GM12878 (cell line): ENCODE data around the gene ELN. TPM values are rescaled to one million over a fixed set of nuclear protein-coding genes. Genes with fewer than 3 reads are reported as not detected.

Experiments used
- ATAC-seq: fragments of 200-7000 bp; cut with Tn5 transposase; 3 replicates; pipeline ENCODE4 v1.9.1; 2020; ENCODE audit warnings: mild to moderate bottlenecking, moderate library complexity
- BruUV-seq: library from RNA; stranded (reverse); fragments of 400-500 nt; replicated peaks from 2 replicates; lab custom pipeline; 2021; lab: Mats Ljungman, UMichigan
- CTCF ChIA-PET: fragments of 300-600 bp; sonication (Branson Sonifier 250); formaldehyde crosslinking; extraction: SDS; loops from one replicate; lab custom pipeline; 2021; ENCODE audit warnings: inconsistent platforms; lab: Yijun Ruan, JAX
- POLR2A ChIA-PET: fragments of 350-600 bp; formaldehyde crosslinking; extraction: SDS; loops from one replicate; lab custom pipeline; 2021; ENCODE audit warnings: inconsistent platforms; lab: Charles Lee
- RAD21 ChIA-PET: fragments of 300-600 bp; sonication (Branson Sonifier 250); formaldehyde crosslinking; loops from one replicate; lab custom pipeline; 2023; ENCODE audit warnings: antibody characterized with exemption; ENCODE audit not compliant: unreplicated experiment; lab: Charles Lee
- SMC1A ChIA-PET: fragments of 300-600 bp; sonication (Branson Sonifier 250); formaldehyde crosslinking; loops from one replicate; lab custom pipeline; 2023; ENCODE audit not compliant: unreplicated experiment, uncharacterized antibody; lab: Charles Lee
- DNase-seq: peaks from one replicate; pipeline ENCODE4 v3.0.0-alpha.2; 2011; ENCODE audit warnings: low read depth, low spot score
- FAIRE-seq: peaks from 3 replicates; lab custom pipeline; 2011; peaks lifted over from hg19 to GRCh38; lab: Jason Lieb, UNC
- H2AFZ ChIP-seq: 2 replicates; pipeline ENCODE4 v1.6.0; 2011; ENCODE audit warnings: low read depth, low read length, control low read depth; ENCODE audit not compliant: control insufficient read depth
- H3K27ac ChIP-seq: 2 replicates; pipeline ENCODE4 v1.5.1; 2011; ENCODE audit warnings: control low read depth; ENCODE audit not compliant: control insufficient read depth, insufficient read depth
- H3K27me3 ChIP-seq, 2 experiments: replicated peaks in 1 of 2; 2 replicates each; pipeline versions ENCODE4 v1.6.0 to v1.6.1; 2011; ENCODE audit warnings: low read length in 1 of 2; ENCODE audit not compliant: control insufficient read depth in 2 of 2, insufficient read depth in 2 of 2
- H3K36me3 ChIP-seq, 2 experiments: 2 replicates each; pipeline ENCODE4 v1.5.1; 2011; ENCODE audit warnings: low read length in 1 of 2; ENCODE audit not compliant: control insufficient read depth in 2 of 2, insufficient read depth in 2 of 2
- H3K4me1 ChIP-seq: 2 replicates; pipeline ENCODE4 v1.6.1; 2011; ENCODE audit warnings: mild to moderate bottlenecking, low read length, moderate library complexity, mixed read lengths; ENCODE audit not compliant: control insufficient read depth, insufficient read depth
- H3K4me2 ChIP-seq: 2 replicates; pipeline ENCODE4 v1.6.0; 2011; ENCODE audit warnings: control low read depth; ENCODE audit not compliant: control insufficient read depth, insufficient read depth
- H3K4me3 ChIP-seq: fragments of 200-600 bp; sonication (generic); 2 replicates; pipeline ENCODE4 v1.5.1; 2016
- H3K79me2 ChIP-seq: 2 replicates; pipeline ENCODE4 v1.6.0; 2011; ENCODE audit warnings: low read length; ENCODE audit not compliant: control insufficient read depth, insufficient read depth
- H3K9ac ChIP-seq: 2 replicates; pipeline ENCODE4 v1.8.0; 2011; ENCODE audit warnings: low read length, control low read depth, mixed read lengths; ENCODE audit not compliant: control insufficient read depth, insufficient read depth
- H3K9me3 ChIP-seq: replicated peaks from 3 replicates; pipeline ENCODE4 v1.5.1; 2011; ENCODE audit warnings: mild to moderate bottlenecking, low read length; ENCODE audit not compliant: control insufficient read depth, insufficient read depth
- H4K20me1 ChIP-seq: 2 replicates; pipeline ENCODE4 v1.6.0; 2011; ENCODE audit not compliant: control insufficient read depth, insufficient read depth
- BMI1 ChIP-seq: fragments of 450-650 bp; IDR thresholded peaks from 2 replicates; pipeline ENCODE4 v1.6.1; 2016; ENCODE audit warnings: mild to moderate bottlenecking, moderate library complexity, borderline replicate concordance
- CBX3 ChIP-seq: fragments of 200-600 bp; sonication (generic); IDR thresholded peaks from 2 replicates; pipeline ENCODE4 v1.6.1; 2016; ENCODE audit warnings: low read depth, borderline replicate concordance
- CBX5 ChIP-seq: sonication (generic); IDR thresholded peaks from 2 replicates; pipeline ENCODE4 v1.6.1; 2016; ENCODE audit warnings: low read depth, moderate library complexity, mild to moderate bottlenecking, inconsistent platforms
- DPF2 ChIP-seq: fragments of 450-650 bp; IDR thresholded peaks from 2 replicates; pipeline ENCODE4 v1.6.1; 2017; ENCODE audit warnings: mild to moderate bottlenecking
- EGR1 ChIP-seq, 2 experiments: IDR thresholded peaks; 1 replicate in 1 of 2; 2 replicates in 1 of 2; pipeline ENCODE4 v1.6.1; 2011 to 2012; ENCODE audit warnings: low read depth in 2 of 2, low read length in 2 of 2, borderline replicate concordance in 1 of 2, mild to moderate bottlenecking in 1 of 2, moderate library complexity in 1 of 2
- FOXK2 ChIP-seq: fragments of 450-650 bp; IDR thresholded peaks from 2 replicates; pipeline ENCODE4 v1.6.1; 2017; ENCODE audit warnings: mild to moderate bottlenecking, moderate library complexity
- FOXM1 ChIP-seq: IDR thresholded peaks from 2 replicates; pipeline ENCODE4 v1.6.1; 2012; ENCODE audit warnings: low read depth, mild to moderate bottlenecking, inconsistent platforms, low read length, moderate library complexity
- GABPA ChIP-seq: IDR thresholded peaks from 2 replicates; pipeline ENCODE4 v1.6.1; 2014; ENCODE audit warnings: antibody characterized with exemption, low read depth, mild to moderate bottlenecking, inconsistent platforms
- HDGF ChIP-seq: fragments of 450-650 bp; IDR thresholded peaks from 2 replicates; pipeline ENCODE4 v1.6.1; 2016; ENCODE audit warnings: antibody characterized with exemption
- HSF1 ChIP-seq: fragments of 150-350 bp; IDR thresholded peaks from 2 replicates; pipeline ENCODE4 v1.6.1; 2014; ENCODE audit warnings: mild to moderate bottlenecking, low read depth, low read length
- IRF4 ChIP-seq: IDR thresholded peaks from 2 replicates; pipeline ENCODE4 v1.6.1; 2011; ENCODE audit warnings: low read depth, low read length
- IRF5 ChIP-seq: fragments of 450-650 bp; IDR thresholded peaks from 2 replicates; pipeline ENCODE4 v1.6.1; 2017; ENCODE audit warnings: borderline replicate concordance
- MXI1 ChIP-seq: fragments of 150-350 bp; IDR thresholded peaks from 2 replicates; pipeline ENCODE4 v1.6.1; 2011; ENCODE audit warnings: low read depth, mild to moderate bottlenecking, inconsistent platforms, low read length, improper control_type of control experiment
- NRF1 ChIP-seq: conservative IDR thresholded peaks from 2 replicates; pipeline ENCODE4 v1.6.1; 2011; ENCODE audit warnings: mild to moderate bottlenecking, low read depth, low read length, improper control_type of control experiment
- POLR2A ChIP-seq: IDR thresholded peaks from 2 replicates; pipeline ENCODE4 v1.6.1; 2011; ENCODE audit warnings: low read depth, mild to moderate bottlenecking, low read length
- RAD21 ChIP-seq: IDR thresholded peaks from 2 replicates; pipeline ENCODE4 v1.6.1; 2011; ENCODE audit warnings: mild to moderate bottlenecking, low read depth, low read length, moderate library complexity; ENCODE audit not compliant: insufficient read depth
- SMAD1 ChIP-seq: fragments of 450-650 bp; IDR thresholded peaks from 2 replicates; pipeline ENCODE4 v1.6.1; 2018; ENCODE audit warnings: mild to moderate bottlenecking, low read depth; ENCODE audit not compliant: partially characterized antibody
- STAT3 ChIP-seq: IDR thresholded peaks from 2 replicates; pipeline ENCODE4 v1.6.1; 2011; ENCODE audit warnings: low read depth, low read length, improper control_type of control experiment
- TBL1XR1 ChIP-seq: IDR thresholded peaks from 2 replicates; pipeline ENCODE4 v1.6.1; 2012; ENCODE audit warnings: low read depth, low read length, improper control_type of control experiment
- ZNF207 ChIP-seq: fragments of 450-650 bp; IDR thresholded peaks from 2 replicates; pipeline ENCODE4 v1.6.1; 2014; ENCODE audit warnings: antibody characterized with exemption, mild to moderate bottlenecking, borderline replicate concordance
- WGBS: methylation state at CpG from one replicate; pipeline ENCODE4 v1.1.6; 2016; ENCODE audit warnings: low lambda C conversion rate; ENCODE audit not compliant: insufficient replicate concordance, insufficient coverage; ENCODE audit errors: missing lambda C conversion rate; 5-methylcytosine and 5-hydroxymethylcytosine counted together
- in situ Hi-C: fragments of 300-500 bp; cut with MboI; formaldehyde crosslinking; loops from 9 replicates; pipeline ENCODE4 v1.14.3; 2018; ENCODE audit warnings: mixed read lengths
- intact Hi-C: fragments of 100-400 bp; cut with micrococcal nuclease; formaldehyde crosslinking; loops from one replicate; pipeline ENCODE4 v1.14.2; 2022; ENCODE audit not compliant: unreplicated experiment
- polyA plus RNA-seq, 11 experiments: library from polyadenylated mRNA; depleted of rRNA in 4 of 11; unstranded in 6 of 11; stranded (reverse) in 5 of 11; fragments of >200 nt; fragmentation: Nextera tagmentation in 4 of 11; fragmentation: Illumina TruSeq in 1 of 11; extraction: Ambion mirVana in 4 of 11; extraction: Trizol in 1 of 11; gene quantifications; 1 replicate in 1 of 11; 2 replicates in 10 of 11; pipeline versions ENCODE4 v1.2.1 to v1.2.3, GENCODE V29; 2011 to 2016; ENCODE audit warnings: inconsistent platforms in 2 of 11, missing spikeins in 2 of 11, low read depth in 1 of 11
- total RNA-seq, 4 experiments: library from RNA; depleted of rRNA in 3 of 4; stranded (reverse); fragments of >200 nt in 3 of 4; fragmentation: Illumina TruSeq in 1 of 4; extraction: Trizol in 1 of 4; gene quantifications; 2 replicates each; pipeline versions ENCODE4 v1.2.1 to v1.2.3, GENCODE V29; 2013 to 2021

ELN gene
- total and polyA plus RNA-seq, 10 of the 15 experiments (the other 5 are each of a cell fraction or from before 2014, with no cell fraction given) = 0.08 to 0.27 (median 0.23) TPM; not detected in 7

GRCh38 chr7:74104702-74105101 lies 76.7 kb downstream of the ELN start:
- no peak for TF ChIP-seq RAD21
- no peak for TF ChIP-seq EGR1 (IDR thresholded peaks at IDR 0.05; ENCODE audit: borderline replicate concordance in 1 of 2, low read depth in 2 of 2, low read length in 2 of 2)
- no peak for TF ChIP-seq HSF1
- TF ChIP-seq GABPA = no peak
- TF ChIP-seq DPF2 = no peak
- TF ChIP-seq FOXK2 = no peak
- TF ChIP-seq CBX3 = no peak
- no peak for TF ChIP-seq IRF5
- no peak for TF ChIP-seq STAT3
- TF ChIP-seq TBL1XR1 = no peak
- TF ChIP-seq SMAD1 = no peak
- no peak for TF ChIP-seq BMI1
- TF ChIP-seq POLR2A = no peak
- TF ChIP-seq FOXM1 = no peak
- no peak for TF ChIP-seq CBX5
- no peak for TF ChIP-seq HDGF
- no peak for TF ChIP-seq IRF4
- TF ChIP-seq MXI1 = no peak
- no peak for TF ChIP-seq NRF1
- no peak for TF ChIP-seq ZNF207
- H2AFZ ChIP-seq = no peak overlapping the region
- no TSS peak for BruUV-seq
- ChIA-PET RAD21 (no interaction called here), CTCF (interaction anchor here (1.1 kb wide), 1 partner anchor 101 kb away, joined by 4 read pairs; no protein-coding TSS in a partner anchor), POLR2A (interaction anchor here (0.5 to 0.7 kb wide), 2 partner anchors 11 to 37 kb away, joined by 4 to 5 read pairs; no protein-coding TSS in a partner anchor), SMC1A (no interaction called here)
- WGBS = 97% methylated on average over 8 of the region's 8 CpGs
- no peak overlapping the region for H3K4me2 ChIP-seq
- peaks cover 19% of the 10 kb centered on the region for H3K4me1 ChIP-seq
- H4K20me1 ChIP-seq = no peaks in the 10 kb centered on the region
- no peak overlapping the region for H3K9ac ChIP-seq
- FAIRE-seq (no peak), ATAC-seq (no peak), DNase-seq (no peak)
- H3K4me3 ChIP-seq = no peak overlapping the region
- H3K36me3 ChIP-seq = peaks cover 16 to 26% of the 10 kb centered on the region in 2 experiments
- peaks cover 2% of the 10 kb centered on the region; the same call in 1 of the 3 replicates for H3K9me3 ChIP-seq
- no peaks in the 10 kb centered on the region; the same call in 1 of the 2 replicates for H3K79me2 ChIP-seq
- H3K27ac ChIP-seq = no peak overlapping the region
- no peaks in the 10 kb centered on the region for H3K27me3 ChIP-seq
- in situ Hi-C loops = no loop called here
- intact Hi-C loops = no loop called here
